Kidney glomerular epithelial cell (primary cell): ENCODE results near the gene PUDP.
"Not testable (repeated sequence)": the region's sequence is repeated elsewhere in the genome, so short reads cannot be mapped to it uniquely, and the experiment has no call there.

ENCODE experiments used
- DNase-seq: peaks from one replicate; lab custom pipeline; 2025; lab: John Stamatoyannopoulos, UW

PUDP gene

DNA sequence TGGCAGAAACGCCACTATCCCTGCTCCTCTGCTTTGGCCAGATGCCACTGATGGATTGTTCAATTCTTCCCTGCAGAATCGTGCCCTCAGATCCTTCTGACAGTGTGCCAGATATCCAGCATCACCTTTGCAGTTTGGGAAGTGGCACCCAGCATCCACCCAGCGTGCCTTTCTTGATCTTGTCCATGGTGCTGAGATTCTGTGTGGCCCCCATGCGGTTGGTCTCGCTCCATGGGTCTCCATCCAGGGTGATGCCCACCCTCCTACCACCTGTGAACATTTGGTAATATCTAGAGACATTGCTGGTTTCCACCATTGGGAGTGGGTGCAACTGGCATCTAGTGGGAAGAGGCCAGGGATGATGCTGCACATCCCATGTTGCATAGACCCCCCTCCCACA is 121.6 kb downstream of the PUDP start:
- not testable (repeated sequence) for DNase-seq

DNA sequence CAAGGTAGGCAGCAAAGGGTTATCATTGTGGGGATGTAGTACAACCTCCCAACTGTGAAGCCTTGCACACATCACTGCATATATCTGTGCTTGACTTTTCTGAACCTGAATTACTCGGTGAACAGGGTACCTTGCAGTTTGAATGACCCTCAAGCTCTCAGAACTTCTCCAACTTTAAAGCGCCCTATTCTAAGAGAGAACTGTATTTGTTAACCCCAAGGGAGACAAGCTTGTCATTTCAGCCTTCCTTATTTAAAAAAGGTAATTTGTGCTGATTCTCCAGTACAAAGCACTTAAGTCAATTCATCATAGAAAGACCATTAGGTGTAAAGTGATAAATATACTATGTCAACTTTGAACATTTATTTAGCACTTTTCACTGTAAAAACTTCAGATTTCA is 122.5 kb downstream of the PUDP start:
- no peak for DNase-seq

- no peak for DNase-seq
Observed at GRCh38 chrX:7024850-7025249, 123.1 kb downstream of the PUDP start.

GRCh38 chrX:7022996-7023395 is 125.0 kb downstream of the PUDP start:
- DNase-seq = not testable (repeated sequence)

GRCh38 chrX:7021991-7022390 is 126.0 kb downstream of the PUDP start:
- no peak for DNase-seq

GRCh38 chrX:7019555-7019954 is 128.4 kb downstream of the PUDP start:
- no peak for DNase-seq

GRCh38 chrX:7012262-7012834 is 135.6 kb downstream of the PUDP start:
- DNase-seq = not testable (repeated sequence)

DNA sequence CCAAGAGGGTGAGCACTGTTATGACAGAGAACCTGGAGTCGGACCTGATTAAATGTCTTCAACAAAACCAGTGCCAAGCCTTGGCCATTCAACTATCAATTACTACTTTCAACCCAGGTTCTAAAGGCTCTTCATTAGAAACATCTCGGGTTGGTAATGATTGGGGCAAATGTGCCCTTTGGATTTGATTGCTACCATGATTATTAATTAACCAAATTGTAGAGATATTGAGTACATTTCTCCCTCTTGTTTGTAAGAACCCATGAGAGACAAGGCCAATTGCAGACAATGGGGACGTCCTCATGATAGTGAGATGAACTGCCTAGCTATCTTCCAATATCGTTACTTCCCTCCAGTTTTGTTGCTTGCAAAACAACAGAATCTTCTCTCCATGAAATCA is 137.1 kb downstream of the PUDP start:
- not testable (repeated sequence) for DNase-seq

- DNase-seq = not testable (repeated sequence)
Observed at GRCh38 chrX:7007328-7007727, 140.6 kb downstream of the PUDP start.
